ENCODE results near the gene YKT6.

Gene YKT6

GRCh38 chr7:44183386-44183785, 17.4 kb upstream of the YKT6 start:
- Mint-ChIP-seq H3K4me3 (no peak overlapping the region), H3K4me1 (ENCODE audit: low read depth) (no peaks in the 10 kb centered on the region), H3K27ac (no peak overlapping the region), H3K36me3 (ENCODE audit: low read depth) (no peaks in the 10 kb centered on the region), H3K27me3 (peaks cover 2% of the 10 kb centered on the region), H3K9me3 (no peaks in the 10 kb centered on the region)
- DNase-seq = no peak

DNA sequence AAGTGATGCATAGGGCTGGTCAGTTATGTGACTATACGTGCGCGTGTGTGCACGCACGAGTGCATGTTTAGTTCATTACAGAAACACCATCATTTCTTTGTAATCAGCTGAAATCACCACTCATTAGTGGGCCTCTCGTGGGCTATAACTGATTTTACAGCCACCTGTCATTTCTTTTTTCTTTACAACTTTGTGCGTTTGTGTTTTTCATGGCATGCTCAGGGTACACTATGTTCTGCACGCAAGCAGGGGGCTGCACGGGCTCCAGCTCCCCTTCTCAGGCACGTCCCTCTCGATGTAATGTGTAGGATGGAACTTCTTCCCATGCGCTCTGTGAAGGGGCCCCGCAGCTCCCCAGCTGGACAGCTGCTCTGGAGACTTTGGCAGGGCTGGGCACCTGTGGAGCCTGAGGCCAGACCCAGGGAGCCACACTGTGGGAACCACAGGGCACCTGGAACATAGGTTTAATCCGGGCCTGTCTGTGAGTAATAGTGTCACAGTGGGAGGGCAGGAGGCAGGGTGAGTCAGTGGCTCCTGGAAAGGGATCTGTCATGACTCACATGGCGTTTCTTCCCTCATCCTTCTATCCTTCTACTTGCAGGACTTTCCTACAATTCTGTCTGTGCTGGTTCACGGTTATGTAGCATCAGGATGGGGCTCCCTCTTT, 16.4 kb upstream of the YKT6 start:
- Mint-ChIP-seq H3K27me3 (peaks cover 2% of the 10 kb centered on the region), H3K9me3 (no peaks in the 10 kb centered on the region), H3K36me3 (ENCODE audit: low read depth) (no peaks in the 10 kb centered on the region), H3K4me1 (ENCODE audit: low read depth) (no peaks in the 10 kb centered on the region), H3K27ac (no peak overlapping the region), H3K4me3 (no peak overlapping the region)
- no peak for DNase-seq

DNA sequence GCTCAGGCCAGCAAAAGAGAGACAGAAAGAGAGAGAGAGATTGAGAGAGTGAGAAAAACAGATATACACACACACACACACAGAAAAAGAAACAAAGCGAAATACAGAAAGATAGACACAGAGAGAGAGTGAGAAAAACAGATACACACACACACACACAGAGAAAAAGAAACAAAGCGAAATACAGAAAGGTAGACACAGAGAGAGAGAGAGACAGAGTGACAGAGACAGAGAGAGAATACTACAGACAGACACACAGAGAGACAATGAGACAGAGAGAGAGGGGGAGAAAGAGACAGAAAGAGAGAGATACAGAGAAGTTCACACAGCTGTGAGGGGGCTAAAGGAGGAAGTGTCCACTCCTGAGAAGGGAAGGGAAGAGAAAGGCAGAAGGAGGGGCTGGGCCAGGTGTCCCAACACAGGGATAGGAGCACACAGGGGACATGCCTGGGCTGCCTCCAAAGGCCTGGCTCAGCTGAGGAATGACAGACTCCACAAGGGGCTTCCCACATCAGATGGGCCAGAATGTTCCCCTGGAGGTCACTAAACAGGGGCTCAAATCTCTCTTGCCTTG, 15.8 kb upstream of the YKT6 start:
- Mint-ChIP-seq H3K36me3 (ENCODE audit: low read depth) (no peaks in the 10 kb centered on the region), H3K4me3 (no peak overlapping the region), H3K9me3 (no peaks in the 10 kb centered on the region), H3K27ac (peak overlapping the region; percentile 34), H3K27me3 (peaks cover 2% of the 10 kb centered on the region), H3K4me1 (ENCODE audit: low read depth) (no peaks in the 10 kb centered on the region)
- DNase-seq = no peak

- no peaks in the 10 kb centered on the region for H3K4me1 Mint-ChIP-seq (ENCODE audit: low read depth)
- DNase-seq = no peak
- peaks cover 2% of the 10 kb centered on the region for H3K27me3 Mint-ChIP-seq
- no peak overlapping the region for H3K4me3 Mint-ChIP-seq
- H3K36me3 Mint-ChIP-seq (ENCODE audit: low read depth) = no peaks in the 10 kb centered on the region
- no peaks in the 10 kb centered on the region for H3K9me3 Mint-ChIP-seq
- H3K27ac Mint-ChIP-seq = no peak overlapping the region
Measured at GRCh38 chr7:44185729-44186128, 15.0 kb upstream of the YKT6 start.

DNA sequence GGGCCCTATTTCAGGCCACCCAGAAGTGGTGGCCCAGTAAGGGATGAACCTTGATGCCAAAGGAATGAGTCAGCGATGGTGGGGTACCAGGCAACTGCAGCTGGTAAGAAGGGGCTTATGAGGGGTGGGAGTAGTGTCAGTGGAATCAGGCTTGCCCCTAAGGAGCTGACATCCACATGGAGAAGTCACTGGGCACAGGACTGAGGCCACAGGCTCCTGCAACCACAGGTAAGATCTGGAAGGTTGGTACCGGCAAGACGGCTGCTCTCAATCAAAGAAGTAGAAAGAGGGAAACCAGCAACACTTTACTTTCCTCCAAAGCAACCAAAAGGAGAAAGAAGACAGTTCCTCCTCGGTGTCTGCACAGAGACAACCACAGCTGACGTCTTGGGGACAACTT, 14.0 kb upstream of the YKT6 start:
- no peak for DNase-seq
- H3K9me3 Mint-ChIP-seq = no peaks in the 10 kb centered on the region
- H3K27ac Mint-ChIP-seq = no peak overlapping the region
- H3K36me3 Mint-ChIP-seq (ENCODE audit: low read depth) = no peaks in the 10 kb centered on the region
- peaks cover 2% of the 10 kb centered on the region for H3K27me3 Mint-ChIP-seq
- H3K4me1 Mint-ChIP-seq (ENCODE audit: low read depth) = no peaks in the 10 kb centered on the region
- no peak overlapping the region for H3K4me3 Mint-ChIP-seq

GRCh38 chr7:44187636-44188416, 13.0 kb upstream of the YKT6 start:
- peaks cover 6% of the 10 kb centered on the region for H3K27me3 Mint-ChIP-seq
- no peak overlapping the region for H3K27ac Mint-ChIP-seq
- H3K4me1 Mint-ChIP-seq (ENCODE audit: low read depth) = no peaks in the 10 kb centered on the region
- H3K36me3 Mint-ChIP-seq (ENCODE audit: low read depth) = no peaks in the 10 kb centered on the region
- no peak overlapping the region for H3K4me3 Mint-ChIP-seq
- no peaks in the 10 kb centered on the region for H3K9me3 Mint-ChIP-seq
- no peak for DNase-seq

- peaks cover under 1% of the 10 kb centered on the region for H3K4me1 Mint-ChIP-seq (ENCODE audit: low read depth)
- no peaks in the 10 kb centered on the region for H3K9me3 Mint-ChIP-seq
Measured at GRCh38 chr7:44188480-44189225, 12.1 kb upstream of the YKT6 start.

DNA sequence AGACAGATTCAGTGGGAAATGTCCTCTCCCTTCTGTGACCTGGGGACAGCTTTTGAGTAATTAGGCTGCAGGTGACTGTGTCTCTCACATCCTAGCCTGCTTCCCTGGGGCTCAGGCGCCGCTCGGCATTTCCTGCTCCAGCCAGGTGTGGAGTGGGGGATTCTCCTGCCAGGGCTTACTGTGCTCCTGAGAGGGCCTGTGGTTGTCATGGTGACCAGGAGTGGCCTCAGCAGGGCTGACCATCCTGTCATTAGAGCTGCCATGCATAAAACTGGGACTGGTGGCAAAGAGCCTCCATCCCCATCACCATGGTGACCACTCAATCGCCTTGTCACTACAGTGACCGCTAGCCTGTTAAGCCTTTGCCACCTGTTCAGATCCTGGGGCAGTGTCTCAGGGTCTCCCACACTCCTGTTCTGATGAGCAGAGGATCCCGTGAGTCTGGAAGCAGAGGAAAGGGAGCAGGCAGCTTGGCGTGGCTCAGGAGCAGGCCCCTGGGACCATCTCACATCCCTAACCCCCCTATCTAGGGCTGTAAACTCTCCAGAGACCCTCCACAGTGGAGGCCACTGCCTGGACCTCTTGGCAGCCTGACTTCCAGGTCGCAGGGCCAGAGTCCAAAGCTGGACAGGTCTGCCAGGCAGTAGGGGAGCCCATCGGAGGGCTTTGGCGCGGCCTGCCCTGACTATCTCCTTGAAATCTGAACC, 11.3 kb upstream of the YKT6 start, which contains the start of gene GCK:
Gene GCK, minus strand, starts transcription at position 154 of the 707 bp plus-strand sequence. CDS start 486 bp downstream, outside the sequence.
- Mint-ChIP-seq H3K27ac (no peak within 1 kb of the TSS), H3K9me3 (peaks cover 3% of the 10 kb centered on the region), H3K27me3 (peaks cover 10% of the 10 kb centered on the region)

More at GRCh38 chr7:44188480-44189225, 12.1 kb upstream of the YKT6 start:
- Mint-ChIP-seq H3K4me3 (no peak overlapping the region), H3K27ac (no peak overlapping the region), H3K36me3 (ENCODE audit: low read depth) (no peaks in the 10 kb centered on the region), H3K27me3 (peaks cover 7% of the 10 kb centered on the region)
- DNase-seq = no peak

DNA sequence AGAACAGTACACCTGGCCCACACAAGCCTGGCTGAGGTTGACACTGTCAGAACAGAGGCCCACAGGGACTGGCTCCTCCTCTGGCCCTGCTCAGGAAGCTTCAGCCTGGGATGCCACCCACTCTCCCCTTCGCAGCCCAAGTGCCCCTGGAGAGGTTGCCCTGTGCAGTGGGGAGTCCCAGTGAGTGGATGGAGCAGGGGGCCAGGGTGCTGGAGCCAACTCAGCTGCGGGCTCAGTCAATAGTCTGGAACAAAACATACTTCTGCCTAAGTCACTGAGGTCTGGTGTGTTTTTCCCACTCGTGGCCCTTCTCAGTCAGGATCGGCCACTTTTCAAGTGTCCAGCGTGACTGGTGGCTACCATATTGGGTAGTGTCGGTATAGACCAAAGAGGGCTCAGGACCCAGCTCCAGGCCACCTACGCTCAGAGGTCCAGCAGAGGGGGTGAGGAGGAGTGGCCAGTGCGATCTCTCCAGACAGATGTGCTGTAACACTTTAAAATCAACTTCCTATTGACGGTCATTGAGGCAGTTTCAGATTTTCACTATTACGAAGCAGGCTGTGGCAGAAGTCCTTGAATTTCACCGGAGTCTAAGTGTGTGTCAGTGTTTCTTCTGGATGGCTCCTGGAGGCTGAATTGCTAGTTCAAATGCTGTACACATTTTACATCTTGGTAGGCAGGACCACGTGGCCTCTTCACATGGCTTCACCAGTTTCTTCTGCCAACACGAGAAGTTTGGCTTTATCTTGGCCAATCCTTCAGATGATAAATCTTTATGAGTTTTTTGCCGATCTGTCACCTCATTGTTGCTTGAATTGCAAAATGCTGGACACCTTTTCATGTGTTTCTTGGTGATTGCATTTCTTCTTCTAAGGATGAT, 10.5 kb upstream of the YKT6 start:
- no peak for DNase-seq
- Mint-ChIP-seq H3K27me3 (peaks cover 10% of the 10 kb centered on the region), H3K36me3 (ENCODE audit: low read depth) (no peaks in the 10 kb centered on the region), H3K27ac (no peak overlapping the region), H3K9me3 (peaks cover 3% of the 10 kb centered on the region), H3K4me1 (ENCODE audit: low read depth) (peaks cover 7% of the 10 kb centered on the region), H3K4me3 (no peak overlapping the region)

More for the DNA sequence above, 11.3 kb upstream of the YKT6 start, which contains the start of gene GCK:
- DNase-seq = no peak
- no peaks in the 10 kb centered on the region for H3K36me3 Mint-ChIP-seq (ENCODE audit: low read depth)
- no peak within 1 kb of the TSS for H3K4me3 Mint-ChIP-seq
- peaks cover 7% of the 10 kb centered on the region for H3K4me1 Mint-ChIP-seq (ENCODE audit: low read depth)

DNA sequence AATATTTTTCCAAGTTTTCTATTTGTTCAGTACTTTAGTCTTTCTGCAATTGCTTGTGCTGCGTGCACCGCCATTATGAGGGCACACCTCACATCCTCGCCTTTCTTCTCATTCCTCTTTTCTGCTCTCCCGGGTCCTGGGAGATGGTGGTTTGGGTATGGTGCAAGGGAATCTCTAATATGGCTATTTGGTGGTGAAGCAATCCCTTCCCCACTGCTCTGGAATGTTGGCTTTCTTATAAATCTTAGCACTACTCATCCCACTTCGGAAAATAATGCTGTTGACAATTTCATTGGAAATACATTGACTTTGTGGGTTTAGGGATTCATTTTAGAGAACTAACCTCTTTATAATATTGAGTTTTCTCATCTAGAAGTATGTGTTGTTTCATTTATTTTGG, 9.6 kb upstream of the YKT6 start:
- no peaks in the 10 kb centered on the region for H3K36me3 Mint-ChIP-seq (ENCODE audit: low read depth)
- H3K27ac Mint-ChIP-seq = no peak overlapping the region
- peaks cover 7% of the 10 kb centered on the region for H3K4me1 Mint-ChIP-seq (ENCODE audit: low read depth)
- peaks cover 3% of the 10 kb centered on the region for H3K9me3 Mint-ChIP-seq
- DNase-seq = no peak
- no peak overlapping the region for H3K4me3 Mint-ChIP-seq
- H3K27me3 Mint-ChIP-seq = peaks cover 10% of the 10 kb centered on the region

GRCh38 chr7:44193011-44193802, 7.6 kb upstream of the YKT6 start:
- peaks cover 7% of the 10 kb centered on the region for H3K4me1 Mint-ChIP-seq (ENCODE audit: low read depth)

GRCh38 chr7:44194069-44194468, 6.7 kb upstream of the YKT6 start:
- DNase-seq = peak; percentile 53
- peaks cover 18% of the 10 kb centered on the region for H3K27me3 Mint-ChIP-seq
- H3K36me3 Mint-ChIP-seq (ENCODE audit: low read depth) = no peaks in the 10 kb centered on the region
- peaks cover 3% of the 10 kb centered on the region for H3K9me3 Mint-ChIP-seq
- peak overlapping the region; percentile 59 for H3K27ac Mint-ChIP-seq
- H3K4me3 Mint-ChIP-seq = no peak overlapping the region
- H3K4me1 Mint-ChIP-seq (ENCODE audit: low read depth) = peaks cover 7% of the 10 kb centered on the region

More at GRCh38 chr7:44193011-44193802, 7.6 kb upstream of the YKT6 start:
- H3K4me3 Mint-ChIP-seq = no peak overlapping the region
- H3K9me3 Mint-ChIP-seq = peaks cover 3% of the 10 kb centered on the region
- H3K27me3 Mint-ChIP-seq = peaks cover 18% of the 10 kb centered on the region
- H3K36me3 Mint-ChIP-seq (ENCODE audit: low read depth) = no peaks in the 10 kb centered on the region
- DNase-seq = no peak
- no peak overlapping the region for H3K27ac Mint-ChIP-seq
